Endothelial cell of umbilical vein (primary cell): Measurements from ENCODE around the gene LMTK2. TPM values are rescaled to one million over a fixed set of nuclear protein-coding genes. Genes with fewer than 3 reads are reported as not detected.

Experiments used
- BruUV-seq: library from RNA; stranded (reverse); fragments of 400-500 nt; replicated peaks from 2 replicates; lab custom pipeline; 2021; lab: Mats Ljungman, UMichigan
- CTCF ChIA-PET: fragments of 300-600, 350-600 bp; sonication (Branson Sonifier 250); formaldehyde crosslinking; loops from one replicate; lab custom pipeline; 2021; ENCODE audit warnings: antibody characterized with exemption, inconsistent platforms; lab: Charles Lee
- POLR2A ChIA-PET: fragments of 300-600, 350-600 bp; sonication (Branson Sonifier 250); formaldehyde crosslinking; loops from one replicate; lab custom pipeline; 2021; ENCODE audit warnings: antibody characterized with exemption, inconsistent platforms; lab: Charles Lee
- DNase-seq: peaks from one replicate; pipeline ENCODE4 v3.0.0-alpha.2; 2011; ENCODE audit warnings: low read depth, low spot score
- FAIRE-seq: peaks from 2 replicates; lab custom pipeline; 2011; peaks lifted over from hg19 to GRCh38; lab: Jason Lieb, UNC
- H2AFZ ChIP-seq: 2 replicates; pipeline ENCODE4 v1.6.0; 2012; ENCODE audit warnings: low read depth, low read length, control low read depth, inconsistent platforms
- H3K27ac ChIP-seq: 2 replicates; pipeline ENCODE4 v1.5.1; 2011; ENCODE audit warnings: low read depth, mild to moderate bottlenecking, control low read depth, low read length, moderate library complexity; ENCODE audit not compliant: insufficient read depth
- H3K27me3 ChIP-seq, 2 experiments: 2 replicates each; pipeline versions ENCODE4 v1.6.0 to v1.6.1; 2011; ENCODE audit warnings: low read length in 2 of 2, mixed read lengths in 1 of 2; ENCODE audit not compliant: control insufficient read depth in 2 of 2, insufficient read depth in 2 of 2
- H3K36me3 ChIP-seq, 2 experiments: 2 replicates in 1 of 2; 3 replicates in 1 of 2; pipeline ENCODE4 v1.5.1; 2011; ENCODE audit warnings: low read length in 2 of 2, mild to moderate bottlenecking in 1 of 2, moderate library complexity in 1 of 2; ENCODE audit not compliant: control insufficient read depth in 2 of 2, insufficient read depth in 2 of 2; ENCODE audit errors: extremely low read depth in 1 of 2
- H3K4me1 ChIP-seq: 3 replicates; pipeline ENCODE4 v1.5.1; 2011; ENCODE audit warnings: mild to moderate bottlenecking, low read length; ENCODE audit not compliant: control insufficient read depth, insufficient read depth; ENCODE audit errors: extremely low read depth
- H3K4me2 ChIP-seq: 2 replicates; pipeline ENCODE4 v1.6.1; 2011; ENCODE audit warnings: low read length, control low read depth, mixed read lengths; ENCODE audit not compliant: insufficient read depth
- H3K4me3 ChIP-seq, 3 experiments: fragments of 200-600 bp in 1 of 3; sonication (generic), shearing (Covaris generic) in 1 of 3; replicated peaks in 1 of 3; 2 replicates each; pipeline ENCODE4 v1.5.1; 2011 to 2016; ENCODE audit warnings: control low read depth in 3 of 3, low read length in 3 of 3, mild to moderate bottlenecking in 2 of 3, inconsistent platforms in 1 of 3, low read depth in 1 of 3, moderate library complexity in 1 of 3; ENCODE audit not compliant: insufficient read depth in 1 of 3
- H3K79me2 ChIP-seq: 2 replicates; pipeline ENCODE4 v1.6.0; 2012; ENCODE audit warnings: low read length, inconsistent platforms; ENCODE audit not compliant: control insufficient read depth, insufficient read depth
- H3K9ac ChIP-seq: replicated peaks from 2 replicates; pipeline ENCODE3; 2011; ENCODE audit warnings: low read length, control low read depth; ENCODE audit not compliant: insufficient read depth; ENCODE audit errors: extremely low read depth
- H3K9me1 ChIP-seq: replicated peaks from 3 replicates; pipeline ENCODE4 v1.6.0; 2011; ENCODE audit warnings: mild to moderate bottlenecking, low read length; ENCODE audit not compliant: control insufficient read depth, insufficient read depth; ENCODE audit errors: extremely low read depth
- H3K9me3 ChIP-seq: replicated peaks from 2 replicates; pipeline ENCODE4 v1.5.1; 2012; ENCODE audit warnings: low read length, inconsistent platforms; ENCODE audit not compliant: control insufficient read depth, insufficient read depth
- H4K20me1 ChIP-seq: replicated peaks from 2 replicates; pipeline ENCODE3; 2011; ENCODE audit warnings: mild to moderate bottlenecking, low read length; ENCODE audit not compliant: control insufficient read depth, insufficient read depth; ENCODE audit errors: extremely low read depth
- CTCF ChIP-seq, 2 donors: IDR thresholded peaks; 1 replicate in 1 of 2; 2 replicates in 1 of 2; pipeline ENCODE4 v1.5.1; 2011; ENCODE audit warnings: low read length in 2 of 2, mild to moderate bottlenecking in 2 of 2, moderate library complexity in 2 of 2, control low read depth in 1 of 2, inconsistent platforms in 1 of 2, low read depth in 1 of 2; ENCODE audit not compliant: insufficient read depth in 1 of 2; ENCODE audit errors: extremely low read depth in 1 of 2
- EZH2 ChIP-seq: IDR thresholded peaks from 2 replicates; pipeline ENCODE4 v1.6.1; 2012; ENCODE audit warnings: borderline replicate concordance, low read depth, mild to moderate bottlenecking, moderate library complexity, low read length, inconsistent platforms; ENCODE audit not compliant: severe bottlenecking
- FOS ChIP-seq: IDR thresholded peaks from 2 replicates; pipeline ENCODE4 v1.6.1; 2011; ENCODE audit warnings: mild to moderate bottlenecking, low read length, moderate library complexity, borderline replicate concordance; ENCODE audit not compliant: insufficient read depth
- GATA2 ChIP-seq: IDR thresholded peaks from 2 replicates; pipeline ENCODE4 v1.7.0; 2011; ENCODE audit warnings: low read depth, mild to moderate bottlenecking, moderate library complexity, mixed read lengths, low read length; ENCODE audit not compliant: insufficient read length, insufficient read depth
- JUN ChIP-seq: IDR thresholded peaks from 2 replicates; pipeline ENCODE4 v1.6.1; 2011; ENCODE audit warnings: borderline replicate concordance, low read depth; ENCODE audit not compliant: insufficient read length, insufficient read depth
- MAX ChIP-seq: IDR thresholded peaks from 2 replicates; pipeline ENCODE4 v1.6.1; 2011; ENCODE audit not compliant: insufficient read depth, insufficient read length
- MYC ChIP-seq: IDR thresholded peaks from one replicate; pipeline ENCODE4 v1.6.1; 2011; ENCODE audit warnings: mild to moderate bottlenecking, low read depth, low read length
- POLR2A ChIP-seq: IDR thresholded peaks from 2 replicates; pipeline ENCODE4 v1.6.1; 2012; ENCODE audit warnings: low read depth, mild to moderate bottlenecking, control low read depth, low read length
- POLR2AphosphoS5 ChIP-seq: IDR thresholded peaks from 2 replicates; pipeline ENCODE4 v1.6.1; 2012; ENCODE audit warnings: low read depth, mild to moderate bottlenecking, control low read depth, low read length, moderate library complexity; ENCODE audit not compliant: insufficient read depth
- dilution Hi-C: fragments of 300-500 bp; cut with MboI; formaldehyde crosslinking; loops from one replicate; pipeline ENCODE4 v1.15.0; 2019; ENCODE audit warnings: low sequenced_read_pairs; ENCODE audit not compliant: extremely low pct_ligation_motif_present
- intact Hi-C: fragments of 100-400 bp; cut with micrococcal nuclease; formaldehyde crosslinking; loops from one replicate; pipeline ENCODE4 v1.10.0; 2022
- polyA plus RNA-seq, 4 experiments: library from polyadenylated mRNA; depleted of rRNA in 3 of 4; stranded (reverse) in 3 of 4; unstranded in 1 of 4; fragments of >200 nt; gene quantifications; 2 replicates each; pipeline versions ENCODE4 v1.2.1 to v1.2.3, GENCODE V29; 2011 to 2012; ENCODE audit warnings: missing spikeins in 1 of 4
- total RNA-seq: library from RNA; stranded (reverse); gene quantifications from 2 replicates; pipeline ENCODE4 v1.2.3, GENCODE V29; 2021

Gene LMTK2
- total and polyA plus RNA-seq, 2 donors (not counting 3 experiments of a cell fraction or from before 2014, with no cell fraction given), result 5.9 to 13.8 TPM

- H3K9ac ChIP-seq, result no peak overlapping the region
- BruUV-seq, result no TSS peak
- DNase-seq (no peak), FAIRE-seq (no peak)
- H4K20me1 ChIP-seq, result no peaks in the 10 kb centered on the region
- TF ChIP-seq POLR2AphosphoS5, result no peak
- TF ChIP-seq MYC, result no peak
- no peak for TF ChIP-seq FOS
- TF ChIP-seq EZH2, result no peak
- TF ChIP-seq POLR2A, result no peak
- TF ChIP-seq JUN, result no peak
- no peak for TF ChIP-seq GATA2
- TF ChIP-seq MAX, result no peak
- TF ChIP-seq CTCF (IDR thresholded peaks at IDR 0.05; ENCODE audit: extremely low read depth in 1 of 2, insufficient read depth in 1 of 2, low read depth in 1 of 2, low read length in 2 of 2), result no peak
- no peak overlapping the region for H2AFZ ChIP-seq
- dilution Hi-C loops, result loop anchor here (25.0 kb wide), 1 partner anchor 157 kb away; no protein-coding TSS in a partner anchor
- H3K27me3 ChIP-seq, result no peaks in the 10 kb centered on the region
- POLR2A ChIA-PET, result interaction anchor here (0.6 to 1.6 kb wide), 2 partner anchors 139 to 147 kb away, joined by 3 to 13 read pairs; no protein-coding TSS in a partner anchor
- H3K4me1 ChIP-seq, result peaks cover 3% of the 10 kb centered on the region
- H3K9me3 ChIP-seq, result no peaks in the 10 kb centered on the region
- no peak overlapping the region for H3K27ac ChIP-seq
- peaks cover 0 to 3% of the 10 kb centered on the region in 2 experiments for H3K36me3 ChIP-seq
- CTCF ChIA-PET, result interaction anchor here (0.6 to 12.7 kb wide), 45 partner anchors 10 to 1064 kb away, joined by 3 to 870 read pairs (median 5); partner anchors contain the start of genes BAIAP2L1, BHLHA15 and LMTK2
- no peak overlapping the region for H3K4me2 ChIP-seq
- H3K9me1 ChIP-seq, result no peaks in the 10 kb centered on the region
- no peak overlapping the region for H3K4me3 ChIP-seq
- H3K79me2 ChIP-seq, result no peaks in the 10 kb centered on the region
- intact Hi-C loops, result loop anchor here (1.0 kb wide), 3 partner anchors 63 to 148 kb away; partner anchors contain the start of gene LMTK2
Observed at GRCh38 chr7:98168904-98169621, 62.4 kb downstream of the LMTK2 start.
